GM12874 (cell line): ENCODE measurements around the gene SUPT5H.

Experiments
- CTCF ChIP-seq: IDR thresholded peaks from 2 replicates; pipeline ENCODE4 v1.5.1; 2011; ENCODE audit warnings: low read depth, mild to moderate bottlenecking, control low read depth, low read length, moderate library complexity; ENCODE audit not compliant: insufficient read depth

The SUPT5H gene

GRCh38 chr19:39407410-39407659 is 38.0 kb upstream of the SUPT5H start:
- no peak for TF ChIP-seq CTCF

GRCh38 chr19:39407660-39408391 is 37.6 kb upstream of the SUPT5H start:
- no peak for TF ChIP-seq CTCF

GRCh38 chr19:39408392-39409207 is 36.8 kb upstream of the SUPT5H start:
- no peak for TF ChIP-seq CTCF

DNA sequence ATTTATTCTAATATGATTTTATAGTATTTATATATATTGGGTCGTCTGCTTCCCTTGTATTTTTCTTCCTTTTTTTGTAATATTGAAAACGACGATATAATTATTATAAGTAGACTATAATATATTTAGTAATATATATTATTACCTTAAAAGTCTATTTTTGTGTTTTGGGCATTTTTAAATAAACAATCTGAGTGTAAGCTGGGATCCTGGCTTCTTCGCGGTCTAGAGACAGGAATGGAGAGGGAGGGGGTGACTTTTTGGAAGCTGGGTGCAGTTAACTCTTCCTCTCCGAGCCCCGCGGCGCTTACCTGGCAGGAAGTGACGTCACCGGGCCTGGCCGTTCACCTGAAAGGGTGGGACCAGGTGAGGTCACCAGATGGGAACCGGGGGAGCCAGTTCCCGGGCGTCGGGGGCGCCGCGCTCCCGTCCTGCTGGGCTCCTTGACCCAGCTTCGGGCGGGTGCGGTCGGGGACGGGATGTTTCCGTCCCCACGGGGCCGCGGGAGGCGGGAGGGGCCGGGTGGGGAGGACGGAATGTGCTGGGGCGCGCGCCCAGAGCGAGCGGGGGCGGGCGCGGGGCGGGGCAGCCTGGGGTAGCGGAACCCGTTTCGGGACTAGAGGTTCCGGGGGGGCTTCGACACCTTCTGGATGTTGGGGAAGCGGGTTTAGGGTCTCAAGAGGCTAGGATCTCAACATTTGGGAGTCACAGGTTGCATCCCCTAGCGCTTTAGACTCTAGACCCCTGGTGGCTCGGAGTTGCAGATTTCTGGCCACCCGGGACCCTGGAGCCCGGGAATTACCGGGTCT is 36.0 kb upstream of the SUPT5H start:
- no peak for TF ChIP-seq CTCF

- TF ChIP-seq CTCF = no peak
Measured at GRCh38 chr19:39410017-39410830, 35.2 kb upstream of the SUPT5H start.

DNA sequence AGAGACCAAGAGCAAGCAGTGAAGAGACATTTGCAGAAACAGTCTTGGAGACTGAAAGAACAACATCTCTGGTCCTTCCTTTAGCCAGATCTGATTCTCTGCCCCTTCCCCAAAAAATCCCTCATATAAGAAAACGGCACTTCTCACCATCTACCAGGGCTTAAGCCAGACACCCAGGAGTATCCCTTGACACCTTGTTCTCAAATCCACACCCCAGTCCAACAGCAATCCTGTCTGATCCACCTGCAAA is 34.6 kb upstream of the SUPT5H start:
- TF ChIP-seq CTCF = no peak

- TF ChIP-seq CTCF = no peak
Measured at GRCh38 chr19:39411081-39411831, 34.1 kb upstream of the SUPT5H start.
